Astrocyte of the cerebellum (primary cell): ENCODE data around the gene RAB3D.
"Not testable (repeated sequence)": the region's sequence is repeated elsewhere in the genome, so short reads cannot be mapped to it uniquely, and the experiment has no call there.

Experiments used
- DNase-seq: peaks from one replicate; pipeline ENCODE4 v3.0.0-alpha.2; 2011; ENCODE audit warnings: low read depth
- H3K4me3 ChIP-seq: 2 replicates; pipeline ENCODE4 v1.5.1; 2011; ENCODE audit warnings: mild to moderate bottlenecking, low read depth, low read length, moderate library complexity
- in situ Hi-C: cut with HindIII; loops from 2 replicates; pipeline ENCODE4 v1.10.0; 2017; ENCODE audit warnings: low sequenced_read_pairs
- TF ChIP-seq, protein P1 (sequence below): IDR thresholded peaks from 2 replicates; pipeline ENCODE4 v1.5.1; 2012; ENCODE audit warnings: low read length, low read depth, moderate library complexity, mild to moderate bottlenecking; ENCODE audit errors: missing control alignments

RAB3D gene

GRCh38 chr19:11338121-11338520 lies 1.3 kb downstream of the RAB3D start:
- no peak overlapping the region for H3K4me3 ChIP-seq
- no peak for DNase-seq
- TF ChIP-seq, protein P1, sequence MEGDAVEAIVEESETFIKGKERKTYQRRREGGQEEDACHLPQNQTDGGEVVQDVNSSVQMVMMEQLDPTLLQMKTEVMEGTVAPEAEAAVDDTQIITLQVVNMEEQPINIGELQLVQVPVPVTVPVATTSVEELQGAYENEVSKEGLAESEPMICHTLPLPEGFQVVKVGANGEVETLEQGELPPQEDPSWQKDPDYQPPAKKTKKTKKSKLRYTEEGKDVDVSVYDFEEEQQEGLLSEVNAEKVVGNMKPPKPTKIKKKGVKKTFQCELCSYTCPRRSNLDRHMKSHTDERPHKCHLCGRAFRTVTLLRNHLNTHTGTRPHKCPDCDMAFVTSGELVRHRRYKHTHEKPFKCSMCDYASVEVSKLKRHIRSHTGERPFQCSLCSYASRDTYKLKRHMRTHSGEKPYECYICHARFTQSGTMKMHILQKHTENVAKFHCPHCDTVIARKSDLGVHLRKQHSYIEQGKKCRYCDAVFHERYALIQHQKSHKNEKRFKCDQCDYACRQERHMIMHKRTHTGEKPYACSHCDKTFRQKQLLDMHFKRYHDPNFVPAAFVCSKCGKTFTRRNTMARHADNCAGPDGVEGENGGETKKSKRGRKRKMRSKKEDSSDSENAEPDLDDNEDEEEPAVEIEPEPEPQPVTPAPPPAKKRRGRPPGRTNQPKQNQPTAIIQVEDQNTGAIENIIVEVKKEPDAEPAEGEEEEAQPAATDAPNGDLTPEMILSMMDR = no peak
- in situ Hi-C loops = no loop called here

DNA sequence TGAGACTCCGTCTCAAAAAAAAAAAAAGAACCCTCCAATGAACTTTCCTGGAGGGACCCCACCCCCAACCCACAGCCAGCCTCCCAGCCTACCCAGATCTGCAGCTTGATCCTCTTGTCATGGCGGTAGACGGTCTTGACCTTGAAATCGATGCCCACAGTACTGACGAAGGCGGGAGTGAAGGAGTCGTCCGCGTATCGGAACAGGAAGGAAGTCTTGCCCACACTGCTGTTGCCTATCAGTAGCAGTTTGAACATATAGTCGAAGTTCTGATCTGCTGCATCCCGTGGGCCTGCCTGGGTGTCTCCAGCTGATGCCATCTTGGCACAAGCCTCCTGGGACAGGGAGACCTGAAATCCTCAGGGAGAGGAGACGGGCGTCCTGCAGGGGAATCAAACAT lies 2.4 kb downstream of the RAB3D start:
- TF ChIP-seq, protein P1 = no peak
- no peak for DNase-seq
- no peak overlapping the region for H3K4me3 ChIP-seq
- in situ Hi-C loops = no loop called here

DNA sequence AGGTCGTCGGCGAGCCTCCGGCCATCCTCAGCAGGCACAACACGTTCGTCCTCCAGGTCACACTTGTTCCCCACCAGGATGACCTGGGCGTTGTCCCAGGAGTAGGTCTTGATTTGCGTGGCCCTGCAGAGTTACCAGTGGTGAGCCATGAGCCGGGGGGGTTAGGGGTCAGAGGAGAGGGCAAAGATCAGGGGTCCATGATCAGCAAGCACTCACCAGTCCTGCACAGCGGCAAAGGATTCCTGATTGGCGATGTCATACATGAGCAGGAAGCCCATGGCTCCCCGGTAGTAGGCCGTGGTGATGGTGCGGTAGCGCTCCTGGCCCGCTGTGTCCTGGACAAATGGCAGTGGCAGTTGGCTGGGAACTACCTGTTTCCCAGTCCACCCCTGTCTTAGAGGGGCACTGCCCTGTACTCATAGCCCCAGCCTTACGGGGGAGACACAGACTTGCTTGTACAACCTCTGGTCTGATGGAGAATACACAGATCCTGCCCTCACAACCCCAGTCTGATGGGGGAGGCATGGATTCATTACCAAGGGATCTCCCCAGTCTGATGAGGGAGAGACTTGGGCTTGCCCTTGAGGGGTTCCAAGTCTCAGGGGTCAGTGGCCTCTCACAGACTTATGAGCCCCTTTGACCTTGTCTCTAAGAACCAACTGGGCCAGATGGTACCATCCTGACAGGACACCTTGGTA lies 3.9 kb downstream of the RAB3D start:
- H3K4me3 ChIP-seq = no peak overlapping the region
- in situ Hi-C loops = no loop called here
- TF ChIP-seq, protein P1 = no peak
- no peak for DNase-seq

- H3K4me3 ChIP-seq, in situ Hi-C loops, DNase-seq: not testable (repeated sequence)
Observed at GRCh38 chr19:11333838-11334237, 5.6 kb downstream of the RAB3D start.

- no peak overlapping the region for H3K4me3 ChIP-seq
- TF ChIP-seq, protein P1 = no peak
- no peak for DNase-seq
- in situ Hi-C loops = no loop called here
Observed at GRCh38 chr19:11332822-11333221, 6.6 kb downstream of the RAB3D start.

DNA sequence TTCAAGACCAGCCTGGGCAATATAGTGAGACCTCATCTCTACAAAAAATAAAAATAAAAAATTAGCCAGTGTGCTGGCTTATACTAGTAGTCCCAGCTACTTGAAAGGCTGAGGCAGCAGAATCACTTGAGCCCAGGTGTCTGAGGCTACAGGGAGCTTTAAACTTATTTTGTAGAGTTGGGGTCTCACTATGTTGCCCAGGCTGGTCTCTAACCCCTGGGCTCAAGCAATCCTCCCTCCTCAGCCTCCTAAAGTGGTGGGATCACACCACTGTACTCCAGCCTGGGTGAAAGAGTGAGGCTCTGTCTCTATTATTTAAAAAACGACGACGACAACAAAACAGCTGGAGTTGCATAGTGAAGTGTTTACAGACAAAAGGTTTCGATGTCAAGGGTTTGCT lies 8.0 kb downstream of the RAB3D start:
- in situ Hi-C loops = no loop called here
- TF ChIP-seq, protein P1 = no peak
- DNase-seq = no peak
- no peak overlapping the region for H3K4me3 ChIP-seq

DNA sequence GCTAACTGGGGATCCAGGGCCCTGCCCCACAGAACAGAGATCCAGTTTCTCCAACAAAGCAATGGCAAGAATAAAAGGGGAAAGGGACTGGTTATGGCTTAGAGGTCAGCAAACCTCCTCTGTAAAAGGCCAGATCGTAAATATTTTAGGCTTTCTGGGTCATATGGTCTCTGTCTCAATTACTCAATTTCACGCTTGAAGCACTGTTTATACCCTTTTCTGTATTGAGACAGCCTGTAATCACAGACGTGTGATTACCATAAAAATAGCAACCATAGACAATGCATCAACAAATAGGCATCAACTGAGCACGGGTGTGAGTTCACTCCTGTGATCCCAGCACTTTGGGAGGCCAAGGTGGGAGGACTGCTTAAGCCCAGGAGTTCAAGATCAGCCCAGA lies 9.3 kb downstream of the RAB3D start:
- no peak for DNase-seq
- no peak overlapping the region for H3K4me3 ChIP-seq
- TF ChIP-seq, protein P1 = no peak
- in situ Hi-C loops = no loop called here
